Right atrium auricular region (tissue), 2 donors: Measurements from ENCODE around the gene GOLGB1. TPM values are rescaled to one million over a fixed set of nuclear protein-coding genes. Genes with fewer than 3 reads are reported as not detected.

Experiments used
- DNase-seq: peaks from one replicate; pipeline ENCODE4 v3.0.0-alpha.2; 2019; ENCODE audit warnings: low spot score
- H3K27ac ChIP-seq, 2 donors: fragments of 200-600 bp; sonication (generic); 1 replicate in 1 of 2; 2 replicates in 1 of 2; pipeline ENCODE4 v1.5.1; 2016 to 2019
- H3K27me3 ChIP-seq, 2 donors: fragments of 200-600 bp; sonication (generic); one replicate each; pipeline versions ENCODE4 v1.5.1 to v1.6.0; 2017 to 2019
- H3K36me3 ChIP-seq: fragments of 200-600 bp; sonication (generic); one replicate; pipeline ENCODE4 v1.5.1; 2016
- H3K4me1 ChIP-seq, 2 donors: fragments of 200-600 bp; sonication (generic); one replicate each; pipeline versions ENCODE4 v1.5.1 to v1.6.0; 2017 to 2019
- H3K4me3 ChIP-seq, 2 donors: fragments of 200-600 bp; sonication (generic); 1 replicate in 1 of 2; 2 replicates in 1 of 2; pipeline ENCODE4 v1.5.1; 2017 to 2019; ENCODE audit warnings: mild to moderate bottlenecking in 1 of 2, moderate library complexity in 1 of 2
- H3K9me3 ChIP-seq, 2 donors: fragments of 200-600 bp; sonication (generic); one replicate each; pipeline ENCODE4 v1.5.1; 2019
- total RNA-seq, 2 donors: library from RNA; depleted of rRNA; stranded (reverse); fragments of >200 nt; gene quantifications; one replicate each; pipeline ENCODE4 v1.1.0, GENCODE V29; 2016
- TF ChIP-seq, protein P1 (sequence below), 2 donors: fragments of 200-600 bp; sonication (generic); IDR thresholded peaks; one replicate each; pipeline ENCODE4 v1.5.1; 2019; ENCODE audit warnings: antibody characterized with exemption in 2 of 2

The GOLGB1 gene
- total RNA-seq, 2 donors from 2014 or later = 44.1 to 49.6 TPM

DNA sequence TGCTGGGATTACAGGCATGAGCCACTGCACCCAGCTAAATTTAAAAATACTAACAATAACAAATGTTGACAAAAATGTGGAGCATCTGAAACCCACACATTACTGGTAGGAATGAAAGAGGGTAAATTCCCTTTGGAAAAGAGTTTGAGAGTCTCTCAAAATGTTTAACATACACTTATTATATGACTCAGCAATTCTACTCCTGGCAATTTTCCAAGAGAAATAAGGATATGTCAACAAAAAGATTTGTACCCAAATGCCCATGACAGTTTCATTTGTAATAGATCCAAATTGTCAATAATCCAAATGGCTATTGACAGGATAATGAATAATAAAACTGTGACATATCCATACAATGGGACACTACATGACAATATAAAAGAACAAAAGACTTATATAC is 97.9 kb downstream of the GOLGB1 start:
- Histone ChIP-seq H3K9me3 (peaks cover 0 to 12% of the 10 kb centered on the region in 2 donors), H3K36me3 (no peaks in the 10 kb centered on the region), H3K4me3 (no peak overlapping the region), H3K27ac (no peak overlapping the region), H3K27me3 (no peaks in the 10 kb centered on the region), H3K4me1 (peaks cover 0 to 14% of the 10 kb centered on the region in 2 donors)
- TF ChIP-seq, protein P1, sequence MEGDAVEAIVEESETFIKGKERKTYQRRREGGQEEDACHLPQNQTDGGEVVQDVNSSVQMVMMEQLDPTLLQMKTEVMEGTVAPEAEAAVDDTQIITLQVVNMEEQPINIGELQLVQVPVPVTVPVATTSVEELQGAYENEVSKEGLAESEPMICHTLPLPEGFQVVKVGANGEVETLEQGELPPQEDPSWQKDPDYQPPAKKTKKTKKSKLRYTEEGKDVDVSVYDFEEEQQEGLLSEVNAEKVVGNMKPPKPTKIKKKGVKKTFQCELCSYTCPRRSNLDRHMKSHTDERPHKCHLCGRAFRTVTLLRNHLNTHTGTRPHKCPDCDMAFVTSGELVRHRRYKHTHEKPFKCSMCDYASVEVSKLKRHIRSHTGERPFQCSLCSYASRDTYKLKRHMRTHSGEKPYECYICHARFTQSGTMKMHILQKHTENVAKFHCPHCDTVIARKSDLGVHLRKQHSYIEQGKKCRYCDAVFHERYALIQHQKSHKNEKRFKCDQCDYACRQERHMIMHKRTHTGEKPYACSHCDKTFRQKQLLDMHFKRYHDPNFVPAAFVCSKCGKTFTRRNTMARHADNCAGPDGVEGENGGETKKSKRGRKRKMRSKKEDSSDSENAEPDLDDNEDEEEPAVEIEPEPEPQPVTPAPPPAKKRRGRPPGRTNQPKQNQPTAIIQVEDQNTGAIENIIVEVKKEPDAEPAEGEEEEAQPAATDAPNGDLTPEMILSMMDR (IDR thresholded peaks at IDR 0.05) = no peak
- DNase-seq = no peak

DNA sequence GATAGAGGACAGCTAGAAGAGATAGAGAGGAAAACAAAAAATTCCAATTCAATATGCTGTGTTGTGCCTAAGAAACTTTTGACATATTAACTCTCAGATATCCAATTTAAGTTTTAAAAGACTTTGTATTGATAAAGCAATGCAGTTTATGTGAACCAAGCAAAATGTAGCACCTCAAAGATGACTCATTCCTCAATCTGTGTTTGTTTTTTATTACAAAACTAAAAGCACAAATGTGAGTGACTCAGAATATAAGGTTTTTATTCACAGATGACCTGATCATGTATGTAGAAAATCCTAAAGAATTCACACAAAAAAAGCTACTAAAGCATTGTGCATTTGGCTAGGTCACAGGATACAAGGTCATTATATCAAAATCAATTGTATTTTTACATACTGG is 99.9 kb downstream of the GOLGB1 start:
- Histone ChIP-seq H3K4me1 (peaks cover 0 to 14% of the 10 kb centered on the region in 2 donors), H3K36me3 (no peaks in the 10 kb centered on the region), H3K27ac (peak overlapping the region; percentile 77 to 79), H3K9me3 (peaks cover 0 to 12% of the 10 kb centered on the region in 2 donors), H3K4me3 (no peak overlapping the region), H3K27me3 (no peaks in the 10 kb centered on the region)
- no peak for DNase-seq
- TF ChIP-seq, protein P1 (IDR thresholded peaks at IDR 0.05) = no peak

DNA sequence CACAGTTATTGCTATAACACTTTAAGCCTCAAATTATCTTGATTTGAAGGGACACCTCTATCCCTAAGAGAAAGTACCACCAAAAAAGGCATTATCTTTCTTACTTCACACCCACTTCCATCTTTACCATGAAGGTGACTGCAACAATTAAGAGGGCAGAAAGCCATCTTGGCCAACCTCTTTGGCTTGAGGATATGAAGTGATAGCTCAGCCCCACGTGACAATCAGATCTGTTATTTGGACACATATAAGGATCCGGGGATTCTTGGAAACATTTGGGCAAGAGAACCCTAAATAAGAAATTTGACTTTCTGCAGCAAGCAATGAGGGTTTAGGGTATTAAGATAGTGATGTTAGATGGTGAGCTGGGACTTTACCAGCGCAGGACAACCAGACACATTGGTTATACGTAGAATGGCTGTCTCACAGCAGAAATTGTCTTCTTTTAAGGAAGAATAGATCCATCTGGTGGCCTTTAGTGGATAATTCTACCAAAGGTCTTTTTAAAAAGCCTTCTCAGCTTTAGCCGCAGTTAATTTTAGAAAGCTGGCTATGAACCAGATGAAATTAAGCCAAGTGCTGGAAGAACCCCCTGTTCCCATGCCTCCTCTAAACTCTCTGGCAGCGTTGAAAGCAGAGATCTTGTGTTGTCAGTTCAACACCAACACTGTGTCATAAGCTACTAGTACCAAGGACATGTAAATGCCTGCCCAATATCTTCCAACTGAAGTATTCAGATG is 101.2 kb downstream of the GOLGB1 start:
- Histone ChIP-seq H3K27me3 (no peaks in the 10 kb centered on the region), H3K4me3 (no peak overlapping the region), H3K4me1 (peaks cover 0 to 14% of the 10 kb centered on the region in 2 donors), H3K9me3 (peaks cover 0 to 12% of the 10 kb centered on the region in 2 donors), H3K36me3 (no peaks in the 10 kb centered on the region), H3K27ac (peak overlapping the region; percentile 77 to 79)
- no peak for DNase-seq
- TF ChIP-seq, protein P1 (IDR thresholded peaks at IDR 0.05) = peak in 1 of 2 donors; percentile 44

DNA sequence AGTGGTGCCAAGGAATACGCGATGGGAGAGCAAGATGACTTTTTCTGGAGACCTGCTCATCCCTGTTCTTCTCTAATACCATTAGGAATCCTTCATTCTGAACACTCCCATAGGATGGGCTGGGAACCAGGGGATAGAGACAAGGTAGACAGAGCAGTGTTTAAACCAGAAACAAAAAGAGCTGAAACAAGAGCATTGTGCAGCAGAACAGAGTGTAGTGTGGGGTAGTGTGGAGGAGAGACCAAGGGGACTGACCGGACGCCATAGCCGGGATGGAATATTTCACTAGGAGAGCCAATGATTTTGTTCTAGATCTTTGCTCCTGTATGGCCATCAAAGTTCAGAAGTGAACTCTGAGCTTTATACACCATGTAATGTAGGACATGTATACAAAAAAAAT is 104.5 kb downstream of the GOLGB1 start:
- no peak overlapping the region for H3K27ac ChIP-seq
- no peaks in the 10 kb centered on the region for H3K27me3 ChIP-seq
- peaks cover 0 to 6% of the 10 kb centered on the region in 2 donors for H3K9me3 ChIP-seq
- peaks cover 0 to 14% of the 10 kb centered on the region in 2 donors for H3K4me1 ChIP-seq
- no peaks in the 10 kb centered on the region for H3K36me3 ChIP-seq
- TF ChIP-seq, protein P1 (IDR thresholded peaks at IDR 0.05) = no peak
- DNase-seq = no peak
- H3K4me3 ChIP-seq = no peak overlapping the region

DNA sequence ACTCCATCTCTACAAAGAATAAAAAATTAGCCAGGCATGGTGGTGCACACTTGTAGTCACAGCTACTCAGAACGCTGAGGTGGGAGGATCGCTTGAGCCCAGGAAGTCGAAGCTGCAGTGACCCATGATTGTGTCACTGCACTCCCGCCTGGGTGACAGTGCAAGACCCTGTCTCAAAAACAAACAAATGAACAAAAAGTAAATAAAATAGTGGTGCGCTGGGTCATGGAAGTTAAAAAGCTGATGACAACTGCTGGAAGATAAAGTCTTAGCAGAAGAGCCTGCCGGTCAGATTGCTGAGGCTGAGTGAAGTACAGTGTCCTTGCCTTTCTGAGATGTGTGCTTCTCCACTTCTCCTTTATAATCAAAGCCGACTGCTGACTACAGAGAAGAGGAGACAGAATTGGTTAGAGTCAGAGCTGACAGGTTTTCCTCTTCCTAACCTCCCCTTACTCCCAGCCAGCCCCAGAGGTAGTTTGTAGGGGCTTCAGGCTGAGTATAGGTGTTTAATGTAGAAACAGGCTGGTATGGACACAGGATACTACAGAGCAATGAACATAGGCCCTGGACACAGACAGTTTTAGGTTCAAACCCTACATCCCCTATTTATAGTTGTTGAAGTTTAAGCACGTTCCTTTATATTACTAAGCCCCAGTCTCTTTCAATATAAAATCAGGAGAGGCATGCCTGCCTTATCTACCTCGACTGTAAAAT is 106.8 kb downstream of the GOLGB1 start:
- DNase-seq = no peak
- H3K36me3 ChIP-seq = no peaks in the 10 kb centered on the region
- H3K27ac ChIP-seq = peak overlapping the region in 1 of 2 donors; percentile 8

More for the DNA sequence above, 106.8 kb downstream of the GOLGB1 start:
- Histone ChIP-seq H3K4me1 (peaks cover 0 to under 1% of the 10 kb centered on the region in 2 donors), H3K4me3 (no peak overlapping the region), H3K9me3 (no peaks in the 10 kb centered on the region), H3K27me3 (no peaks in the 10 kb centered on the region)
- TF ChIP-seq, protein P1 (IDR thresholded peaks at IDR 0.05) = no peak
